HepG2 (cell line): ENCODE measurements around the gene NOTCH4. TPM values are rescaled to one million over a fixed set of nuclear protein-coding genes. Genes with fewer than 3 reads are reported as not detected.

Source experiments
- NPAS2 ChIP-seq: sonication (generic); formaldehyde crosslinking; IDR thresholded peaks from 2 replicates; pipeline ENCODE4 v1.8.0; 2022; ENCODE audit warnings: mild to moderate bottlenecking, missing genetic modification reagents, borderline replicate concordance
- YEATS4 ChIP-seq: sonication (generic); formaldehyde crosslinking; IDR thresholded peaks from 2 replicates; pipeline ENCODE4 v1.4.0; 2020; ENCODE audit warnings: missing genetic modification reagents, borderline replicate concordance
- ZFYVE20 ChIP-seq: sonication (generic); formaldehyde crosslinking; IDR thresholded peaks from 2 replicates; pipeline ENCODE4 v1.8.0; 2023; ENCODE audit warnings: low read depth, mild to moderate bottlenecking, moderate library complexity, missing genetic modification reagents, borderline replicate concordance
- ZNF572 ChIP-seq: sonication (generic); formaldehyde crosslinking; IDR thresholded peaks from 2 replicates; pipeline ENCODE4 v1.5.1; 2020; ENCODE audit warnings: mild to moderate bottlenecking, missing genetic modification reagents
- polyA plus RNA-seq, 8 experiments: library from polyadenylated mRNA; depleted of rRNA in 3 of 8; stranded (reverse) in 7 of 8; unstranded in 1 of 8; fragments of >200 nt; fragmentation: Illumina TruSeq in 4 of 8; extraction: Trizol in 4 of 8; gene quantifications; 2 replicates each; pipeline versions ENCODE4 v1.2.1 to v1.2.3, GENCODE V29; 2011 to 2016; ENCODE audit warnings: low read depth in 4 of 8, missing spikeins in 1 of 8, mixed read lengths in 1 of 8; ENCODE audit not compliant: insufficient read depth in 1 of 8
- total RNA-seq, 5 experiments: library from RNA; depleted of rRNA; stranded (reverse); fragments of >200 nt; fragmentation: Illumina TruSeq; extraction: Trizol; gene quantifications; 2 replicates each; pipeline ENCODE4 v1.2.3, GENCODE V29; 2016; ENCODE audit warnings: low read depth in 1 of 5
- TF ChIP-seq, protein P1 (sequence below): sonication (generic); formaldehyde crosslinking; IDR thresholded peaks from one replicate; pipeline ENCODE4 v1.5.1; 2020; ENCODE audit warnings: mild to moderate bottlenecking, missing genetic modification reagents; ENCODE audit errors: not compliant biosample characterization
- TF ChIP-seq, protein P2 (sequence below): sonication (generic); formaldehyde crosslinking; IDR thresholded peaks from 2 replicates; pipeline ENCODE4 v1.5.0; 2020; ENCODE audit warnings: mild to moderate bottlenecking, missing genetic modification reagents, borderline replicate concordance
- TF ChIP-seq, protein P3 (sequence below): sonication (generic); formaldehyde crosslinking; IDR thresholded peaks from 2 replicates; pipeline ENCODE4 v1.9.0; 2022; ENCODE audit warnings: low read depth, missing genetic modification reagents
- TF ChIP-seq, protein P4 (sequence below): sonication (generic); formaldehyde crosslinking; conservative IDR thresholded peaks from 2 replicates; pipeline ENCODE4 v1.4.0; 2020; ENCODE audit warnings: missing genetic modification reagents

The NOTCH4 gene
- total and polyA plus RNA-seq, 2 of the 13 experiments (the other 11 are each of a cell fraction or from before 2014, with no cell fraction given), result 0.51 to 0.83 TPM

DNA sequence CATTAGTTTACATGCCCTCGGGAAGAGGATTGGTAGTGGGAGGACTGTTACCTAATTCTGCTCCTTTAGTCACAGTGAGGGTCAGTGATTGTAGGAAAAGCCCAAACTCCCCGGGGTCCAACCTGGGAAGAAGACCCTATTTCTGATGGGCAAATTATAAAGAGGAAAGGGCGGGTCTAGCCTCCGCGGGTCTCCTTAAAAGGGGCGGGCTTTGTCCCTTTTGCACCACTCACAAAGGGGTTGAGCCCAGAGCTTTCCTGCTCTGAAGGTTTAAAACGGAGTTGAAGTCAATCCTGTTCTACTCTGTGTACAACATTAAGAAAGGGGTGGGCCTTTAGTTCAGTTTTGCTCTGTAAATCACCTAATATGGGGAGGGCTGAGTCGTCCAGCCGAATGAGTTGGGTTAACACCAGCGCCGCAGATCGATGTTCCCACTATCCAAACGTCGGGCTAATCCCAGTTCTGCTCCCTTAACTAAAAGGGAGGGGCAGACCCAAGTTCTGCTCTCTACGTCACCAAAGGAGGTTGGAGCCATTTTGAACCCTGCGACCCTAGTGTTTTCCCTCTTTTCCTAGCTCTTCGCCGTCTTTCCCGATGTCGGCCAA lies 46.6 kb downstream of the NOTCH4 start (continued):
- TF ChIP-seq, protein P1, sequence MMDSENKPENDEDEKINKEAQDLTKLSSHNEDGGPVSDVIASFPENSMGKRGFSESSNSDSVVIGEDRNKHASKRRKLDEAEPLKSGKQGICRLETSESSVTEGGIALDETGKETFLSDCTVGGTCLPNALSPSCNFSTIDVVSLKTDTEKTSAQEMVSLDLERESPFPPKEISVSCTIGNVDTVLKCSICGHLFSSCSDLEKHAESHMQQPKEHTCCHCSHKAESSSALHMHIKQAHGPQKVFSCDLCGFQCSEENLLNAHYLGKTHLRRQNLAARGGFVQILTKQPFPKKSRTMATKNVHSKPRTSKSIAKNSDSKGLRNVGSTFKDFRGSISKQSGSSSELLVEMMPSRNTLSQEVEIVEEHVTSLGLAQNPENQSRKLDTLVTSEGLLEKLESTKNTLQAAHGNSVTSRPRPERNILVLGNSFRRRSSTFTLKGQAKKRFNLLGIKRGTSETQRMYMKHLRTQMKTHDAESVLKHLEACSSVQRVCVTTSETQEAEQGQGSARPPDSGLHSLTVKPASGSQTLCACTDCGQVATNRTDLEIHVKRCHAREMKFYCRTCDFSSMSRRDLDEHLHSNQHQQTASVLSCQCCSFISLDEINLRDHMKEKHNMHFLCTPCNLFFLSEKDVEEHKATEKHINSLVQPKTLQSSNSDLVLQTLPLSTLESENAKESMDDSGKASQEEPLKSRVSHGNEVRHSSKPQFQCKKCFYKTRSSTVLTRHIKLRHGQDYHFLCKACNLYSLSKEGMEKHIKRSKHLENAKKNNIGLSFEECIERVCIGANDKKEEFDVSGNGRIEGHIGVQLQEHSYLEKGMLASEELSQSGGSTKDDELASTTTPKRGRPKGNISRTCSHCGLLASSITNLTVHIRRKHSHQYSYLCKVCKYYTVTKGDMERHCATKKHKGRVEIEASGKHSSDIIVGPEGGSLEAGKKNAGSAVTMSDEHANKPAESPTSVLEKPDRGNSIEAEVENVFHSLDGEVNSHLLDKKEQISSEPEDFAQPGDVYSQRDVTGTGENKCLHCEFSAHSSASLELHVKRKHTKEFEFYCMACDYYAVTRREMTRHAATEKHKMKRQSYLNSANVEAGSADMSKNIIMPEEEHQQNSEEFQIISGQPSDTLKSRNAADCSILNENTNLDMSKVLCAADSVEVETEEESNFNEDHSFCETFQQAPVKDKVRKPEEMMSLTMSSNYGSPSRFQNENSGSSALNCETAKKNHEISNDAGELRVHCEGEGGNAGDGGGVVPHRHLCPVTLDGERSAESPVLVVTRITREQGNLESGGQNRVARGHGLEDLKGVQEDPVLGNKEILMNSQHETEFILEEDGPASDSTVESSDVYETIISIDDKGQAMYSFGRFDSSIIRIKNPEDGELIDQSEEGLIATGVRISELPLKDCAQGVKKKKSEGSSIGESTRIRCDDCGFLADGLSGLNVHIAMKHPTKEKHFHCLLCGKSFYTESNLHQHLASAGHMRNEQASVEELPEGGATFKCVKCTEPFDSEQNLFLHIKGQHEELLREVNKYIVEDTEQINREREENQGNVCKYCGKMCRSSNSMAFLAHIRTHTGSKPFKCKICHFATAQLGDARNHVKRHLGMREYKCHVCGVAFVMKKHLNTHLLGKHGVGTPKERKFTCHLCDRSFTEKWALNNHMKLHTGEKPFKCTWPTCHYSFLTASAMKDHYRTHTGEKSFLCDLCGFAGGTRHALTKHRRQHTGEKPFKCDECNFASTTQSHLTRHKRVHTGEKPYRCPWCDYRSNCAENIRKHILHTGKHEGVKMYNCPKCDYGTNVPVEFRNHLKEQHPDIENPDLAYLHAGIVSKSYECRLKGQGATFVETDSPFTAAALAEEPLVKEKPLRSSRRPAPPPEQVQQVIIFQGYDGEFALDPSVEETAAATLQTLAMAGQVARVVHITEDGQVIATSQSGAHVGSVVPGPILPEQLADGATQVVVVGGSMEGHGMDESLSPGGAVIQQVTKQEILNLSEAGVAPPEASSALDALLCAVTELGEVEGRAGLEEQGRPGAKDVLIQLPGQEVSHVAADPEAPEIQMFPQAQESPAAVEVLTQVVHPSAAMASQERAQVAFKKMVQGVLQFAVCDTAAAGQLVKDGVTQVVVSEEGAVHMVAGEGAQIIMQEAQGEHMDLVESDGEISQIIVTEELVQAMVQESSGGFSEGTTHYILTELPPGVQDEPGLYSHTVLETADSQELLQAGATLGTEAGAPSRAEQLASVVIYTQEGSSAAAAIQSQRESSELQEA (CRISPR knock-in tag), result no peak
- TF ChIP-seq, protein P2, sequence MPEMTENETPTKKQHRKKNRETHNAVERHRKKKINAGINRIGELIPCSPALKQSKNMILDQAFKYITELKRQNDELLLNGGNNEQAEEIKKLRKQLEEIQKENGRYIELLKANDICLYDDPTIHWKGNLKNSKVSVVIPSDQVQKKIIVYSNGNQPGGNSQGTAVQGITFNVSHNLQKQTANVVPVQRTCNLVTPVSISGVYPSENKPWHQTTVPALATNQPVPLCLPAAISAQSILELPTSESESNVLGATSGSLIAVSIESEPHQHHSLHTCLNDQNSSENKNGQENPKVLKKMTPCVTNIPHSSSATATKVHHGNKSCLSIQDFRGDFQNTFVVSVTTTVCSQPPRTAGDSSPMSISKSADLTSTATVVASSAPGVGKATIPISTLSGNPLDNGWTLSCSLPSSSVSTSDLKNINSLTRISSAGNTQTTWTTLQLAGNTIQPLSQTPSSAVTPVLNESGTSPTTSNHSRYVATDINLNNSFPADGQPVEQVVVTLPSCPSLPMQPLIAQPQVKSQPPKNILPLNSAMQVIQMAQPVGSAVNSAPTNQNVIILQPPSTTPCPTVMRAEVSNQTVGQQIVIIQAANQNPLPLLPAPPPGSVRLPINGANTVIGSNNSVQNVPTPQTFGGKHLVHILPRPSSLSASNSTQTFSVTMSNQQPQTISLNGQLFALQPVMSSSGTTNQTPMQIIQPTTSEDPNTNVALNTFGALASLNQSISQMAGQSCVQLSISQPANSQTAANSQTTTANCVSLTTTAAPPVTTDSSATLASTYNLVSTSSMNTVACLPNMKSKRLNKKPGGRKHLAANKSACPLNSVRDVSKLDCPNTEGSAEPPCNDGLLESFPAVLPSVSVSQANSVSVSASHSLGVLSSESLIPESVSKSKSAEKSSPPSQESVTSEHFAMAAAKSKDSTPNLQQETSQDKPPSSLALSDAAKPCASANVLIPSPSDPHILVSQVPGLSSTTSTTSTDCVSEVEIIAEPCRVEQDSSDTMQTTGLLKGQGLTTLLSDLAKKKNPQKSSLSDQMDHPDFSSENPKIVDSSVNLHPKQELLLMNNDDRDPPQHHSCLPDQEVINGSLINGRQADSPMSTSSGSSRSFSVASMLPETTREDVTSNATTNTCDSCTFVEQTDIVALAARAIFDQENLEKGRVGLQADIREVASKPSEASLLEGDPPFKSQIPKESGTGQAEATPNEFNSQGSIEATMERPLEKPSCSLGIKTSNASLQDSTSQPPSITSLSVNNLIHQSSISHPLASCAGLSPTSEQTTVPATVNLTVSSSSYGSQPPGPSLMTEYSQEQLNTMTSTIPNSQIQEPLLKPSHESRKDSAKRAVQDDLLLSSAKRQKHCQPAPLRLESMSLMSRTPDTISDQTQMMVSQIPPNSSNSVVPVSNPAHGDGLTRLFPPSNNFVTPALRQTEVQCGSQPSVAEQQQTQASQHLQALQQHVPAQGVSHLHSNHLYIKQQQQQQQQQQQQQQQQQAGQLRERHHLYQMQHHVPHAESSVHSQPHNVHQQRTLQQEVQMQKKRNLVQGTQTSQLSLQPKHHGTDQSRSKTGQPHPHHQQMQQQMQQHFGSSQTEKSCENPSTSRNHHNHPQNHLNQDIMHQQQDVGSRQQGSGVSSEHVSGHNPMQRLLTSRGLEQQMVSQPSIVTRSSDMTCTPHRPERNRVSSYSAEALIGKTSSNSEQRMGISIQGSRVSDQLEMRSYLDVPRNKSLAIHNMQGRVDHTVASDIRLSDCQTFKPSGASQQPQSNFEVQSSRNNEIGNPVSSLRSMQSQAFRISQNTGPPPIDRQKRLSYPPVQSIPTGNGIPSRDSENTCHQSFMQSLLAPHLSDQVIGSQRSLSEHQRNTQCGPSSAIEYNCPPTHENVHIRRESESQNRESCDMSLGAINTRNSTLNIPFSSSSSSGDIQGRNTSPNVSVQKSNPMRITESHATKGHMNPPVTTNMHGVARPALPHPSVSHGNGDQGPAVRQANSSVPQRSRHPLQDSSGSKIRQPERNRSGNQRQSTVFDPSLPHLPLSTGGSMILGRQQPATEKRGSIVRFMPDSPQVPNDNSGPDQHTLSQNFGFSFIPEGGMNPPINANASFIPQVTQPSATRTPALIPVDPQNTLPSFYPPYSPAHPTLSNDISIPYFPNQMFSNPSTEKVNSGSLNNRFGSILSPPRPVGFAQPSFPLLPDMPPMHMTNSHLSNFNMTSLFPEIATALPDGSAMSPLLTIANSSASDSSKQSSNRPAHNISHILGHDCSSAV (CRISPR knock-in tag), result 0 out of 2 replicates have a peak, but pooled peaks have one; percentile 63
- TF ChIP-seq, protein P3, sequence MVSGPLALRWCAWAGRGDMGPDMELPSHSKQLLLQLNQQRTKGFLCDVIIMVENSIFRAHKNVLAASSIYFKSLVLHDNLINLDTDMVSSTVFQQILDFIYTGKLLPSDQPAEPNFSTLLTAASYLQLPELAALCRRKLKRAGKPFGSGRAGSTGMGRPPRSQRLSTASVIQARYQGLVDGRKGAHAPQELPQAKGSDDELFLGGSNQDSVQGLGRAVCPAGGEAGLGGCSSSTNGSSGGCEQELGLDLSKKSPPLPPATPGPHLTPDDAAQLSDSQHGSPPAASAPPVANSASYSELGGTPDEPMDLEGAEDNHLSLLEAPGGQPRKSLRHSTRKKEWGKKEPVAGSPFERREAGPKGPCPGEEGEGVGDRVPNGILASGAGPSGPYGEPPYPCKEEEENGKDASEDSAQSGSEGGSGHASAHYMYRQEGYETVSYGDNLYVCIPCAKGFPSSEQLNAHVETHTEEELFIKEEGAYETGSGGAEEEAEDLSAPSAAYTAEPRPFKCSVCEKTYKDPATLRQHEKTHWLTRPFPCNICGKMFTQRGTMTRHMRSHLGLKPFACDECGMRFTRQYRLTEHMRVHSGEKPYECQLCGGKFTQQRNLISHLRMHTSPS, result no peak
- TF ChIP-seq ZNF572 (CRISPR knock-in tag) (no peak; the same call in 1 of the 2 replicates), NPAS2 (CRISPR knock-in tag) (no peak), YEATS4 (0 out of 2 replicates have a peak, but pooled peaks have one; percentile 7), ZFYVE20 (CRISPR knock-in tag) (no peak)
- TF ChIP-seq, protein P4, sequence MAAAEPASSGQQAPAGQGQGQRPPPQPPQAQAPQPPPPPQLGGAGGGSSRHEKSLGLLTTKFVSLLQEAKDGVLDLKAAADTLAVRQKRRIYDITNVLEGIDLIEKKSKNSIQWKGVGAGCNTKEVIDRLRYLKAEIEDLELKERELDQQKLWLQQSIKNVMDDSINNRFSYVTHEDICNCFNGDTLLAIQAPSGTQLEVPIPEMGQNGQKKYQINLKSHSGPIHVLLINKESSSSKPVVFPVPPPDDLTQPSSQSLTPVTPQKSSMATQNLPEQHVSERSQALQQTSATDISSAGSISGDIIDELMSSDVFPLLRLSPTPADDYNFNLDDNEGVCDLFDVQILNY (CRISPR knock-in tag), result no peak
